Tibial nerve (tissue), 4 donors: ENCODE measurements around the gene FNDC11. TPM values are rescaled to one million over a fixed set of nuclear protein-coding genes. Genes with fewer than 3 reads are reported as not detected.
"Not testable (repeated sequence)": the region's sequence is repeated elsewhere in the genome, so short reads cannot be mapped to it uniquely, and the experiment has no call there.

Experiments
- DNase-seq, 2 donors: peaks; one replicate each; pipeline ENCODE4 v3.0.0-alpha.2; 2019; ENCODE audit warnings: low spot score in 2 of 2
- H3K27ac ChIP-seq, 4 donors: fragments of 200-600 bp; sonication (generic) in 3 of 4; one replicate each; pipeline ENCODE4 v1.5.1; 2017 to 2019; ENCODE audit warnings: mild to moderate bottlenecking in 1 of 4
- H3K27me3 ChIP-seq, 2 donors: fragments of 200-600 bp; sonication (generic) in 1 of 2; one replicate each; pipeline versions ENCODE4 v1.5.1 to v1.6.0; 2017 to 2019
- H3K36me3 ChIP-seq, 3 donors: fragments of 200-600 bp; sonication (generic); one replicate each; pipeline ENCODE4 v1.5.1; 2018 to 2019
- H3K4me1 ChIP-seq, 4 donors: fragments of 200-600 bp; sonication (generic) in 3 of 4; one replicate each; pipeline ENCODE4 v1.5.1; 2017 to 2019
- H3K4me3 ChIP-seq, 4 donors: fragments of 200-600 bp; sonication (generic) in 3 of 4; one replicate each; pipeline ENCODE4 v1.5.1; 2017 to 2019; ENCODE audit warnings: mild to moderate bottlenecking in 1 of 4, moderate library complexity in 1 of 4
- H3K9me3 ChIP-seq, 4 donors: fragments of 200-600 bp; sonication (generic) in 3 of 4; one replicate each; pipeline ENCODE4 v1.5.1; 2017 to 2019
- CTCF ChIP-seq, 5 experiments: fragments of 200-600 bp in 3 of 5; fragments of 450-650 bp in 2 of 5; sonication (generic) in 3 of 5; IDR thresholded peaks; one replicate each; pipeline ENCODE4 v1.5.1; 2016 to 2019; ENCODE audit warnings: antibody characterized with exemption in 5 of 5, mild to moderate bottlenecking in 3 of 5, moderate library complexity in 2 of 5
- EP300 ChIP-seq, 2 donors: sonication (generic); formaldehyde crosslinking; IDR thresholded peaks; one replicate each; pipeline ENCODE4 v1.6.1; 2017; ENCODE audit warnings: antibody characterized with exemption in 2 of 2, mild to moderate bottlenecking in 1 of 2
- POLR2A ChIP-seq, 2 donors: fragments of 450-650 bp; IDR thresholded peaks; one replicate each; pipeline ENCODE4 v1.6.1; 2017; ENCODE audit warnings: antibody characterized with exemption in 2 of 2, mild to moderate bottlenecking in 2 of 2, moderate library complexity in 2 of 2
- WGBS, 2 donors: methylation state at CpG; one replicate each; pipeline ENCODE4 v1.1.5; 2018; 5-methylcytosine and 5-hydroxymethylcytosine counted together
- total RNA-seq, 4 donors: library from RNA; depleted of rRNA; stranded (reverse); fragments of >200 nt; gene quantifications; one replicate each; pipeline ENCODE4 v1.1.0, GENCODE V29; 2016

The FNDC11 gene
- total RNA-seq, 4 donors from 2014 or later, result 0.21 to 1.4 (median 0.30) TPM; not detected in 1

- Histone ChIP-seq H3K9me3 (no peaks in the 10 kb centered on the region), H3K36me3 (peaks cover 0 to 95% (median 14%) of the 10 kb centered on the region in 3 donors), H3K27ac (no peak overlapping the region), H3K4me3 (no peak overlapping the region), H3K27me3 (no peaks in the 10 kb centered on the region), H3K4me1 (peaks cover 0 to 8% (median 0%) of the 10 kb centered on the region in 4 donors)
- WGBS, 2 donors, result 93 to 97% methylated on average over 6 of the region's 6 CpGs
- TF ChIP-seq EP300 (IDR thresholded peaks at IDR 0.05) (no peak), CTCF (IDR thresholded peaks at IDR 0.05) (no peak), POLR2A (IDR thresholded peaks at IDR 0.05) (no peak)
- DNase-seq, result no peak
Observed at GRCh38 chr20:63596423-63596822, 42.5 kb downstream of the FNDC11 start.

GRCh38 chr20:63597651-63598478 lies 43.9 kb downstream of the FNDC11 start:
- peaks cover 0 to 8% (median 0%) of the 10 kb centered on the region in 4 donors for H3K4me1 ChIP-seq
- H3K9me3 ChIP-seq, result no peaks in the 10 kb centered on the region
- 85 to 91% methylated on average over 17 to 23 of the region's 23 CpGs for WGBS, 2 donors
- peaks cover 0 to 95% (median 14%) of the 10 kb centered on the region in 3 donors for H3K36me3 ChIP-seq
- TF ChIP-seq POLR2A (IDR thresholded peaks at IDR 0.05) (no peak), CTCF (IDR thresholded peaks at IDR 0.05) (no peak), EP300 (IDR thresholded peaks at IDR 0.05) (no peak)
- no peak overlapping the region for H3K27ac ChIP-seq
- no peak for DNase-seq
- H3K4me3 ChIP-seq, result no peak overlapping the region
- no peaks in the 10 kb centered on the region for H3K27me3 ChIP-seq

- H3K27me3 ChIP-seq, result no peaks in the 10 kb centered on the region
- H3K4me3 ChIP-seq, result no peak overlapping the region
- DNase-seq, result no peak
- H3K27ac ChIP-seq, result no peak overlapping the region
- H3K9me3 ChIP-seq, result no peaks in the 10 kb centered on the region
- peaks cover 0 to 8% (median 0%) of the 10 kb centered on the region in 4 donors for H3K4me1 ChIP-seq
- TF ChIP-seq CTCF (IDR thresholded peaks at IDR 0.05) (no peak), EP300 (IDR thresholded peaks at IDR 0.05) (no peak), POLR2A (IDR thresholded peaks at IDR 0.05) (no peak)
- H3K36me3 ChIP-seq, result peaks cover 0 to 93% (median 14%) of the 10 kb centered on the region in 3 donors
- WGBS, 2 donors, result 79 to 82% methylated on average over 33 of the region's 33 CpGs
Observed at GRCh38 chr20:63598479-63599395, 44.8 kb downstream of the FNDC11 start.

GRCh38 chr20:63599396-63600050 lies 45.6 kb downstream of the FNDC11 start:
- H3K36me3 ChIP-seq, result peaks cover 0 to 89% (median 14%) of the 10 kb centered on the region in 3 donors
- peaks cover 0 to 1% (median 0%) of the 10 kb centered on the region in 4 donors for H3K4me1 ChIP-seq
- no peaks in the 10 kb centered on the region for H3K9me3 ChIP-seq
- WGBS, 2 donors, result 90 to 91% methylated on average over 27 of the region's 27 CpGs
- H3K27ac ChIP-seq, result no peak overlapping the region
- no peak for TF ChIP-seq EP300 (IDR thresholded peaks at IDR 0.05)
- TF ChIP-seq CTCF (IDR thresholded peaks at IDR 0.05), result no peak
- TF ChIP-seq POLR2A (IDR thresholded peaks at IDR 0.05), result no peak
- no peak overlapping the region for H3K4me3 ChIP-seq
- no peaks in the 10 kb centered on the region for H3K27me3 ChIP-seq
- no peak for DNase-seq

GRCh38 chr20:63601679-63602078 lies 47.7 kb downstream of the FNDC11 start:
- not testable (repeated sequence) for H3K4me3 ChIP-seq, DNase-seq, H3K27me3 ChIP-seq, H3K4me1 ChIP-seq, H3K9me3 ChIP-seq, H3K27ac ChIP-seq
- WGBS, 2 donors, result 83 to 85% methylated on average over 6 of the region's 8 CpGs
- peaks cover 0 to 72% (median 9%) of the 10 kb centered on the region in 3 donors for H3K36me3 ChIP-seq
